Prostate gland (tissue), 2 donors: Measurements from ENCODE around the gene MTCL3.

ENCODE experiments used
- CTCF ChIP-seq, 4 experiments: fragments of 200-600 bp in 2 of 4; fragments of 450-650 bp in 2 of 4; sonication (generic) in 2 of 4; IDR thresholded peaks; 1 replicate in 3 of 4; 2 replicates in 1 of 4; pipeline ENCODE4 v1.5.1; 2016 to 2019; ENCODE audit warnings: antibody characterized with exemption in 4 of 4, mild to moderate bottlenecking in 2 of 4, moderate library complexity in 2 of 4
- POLR2A ChIP-seq: fragments of 450-650 bp; IDR thresholded peaks from one replicate; pipeline ENCODE4 v1.6.1; 2016; ENCODE audit warnings: antibody characterized with exemption, mild to moderate bottlenecking
- POLR2AphosphoS5 ChIP-seq: sonication (generic); formaldehyde crosslinking; IDR thresholded peaks from one replicate; pipeline ENCODE4 v1.6.1; 2017; ENCODE audit warnings: antibody characterized with exemption

- TF ChIP-seq CTCF (IDR thresholded peaks at IDR 0.05): no peak
- no peak for TF ChIP-seq POLR2A
- no peak for TF ChIP-seq POLR2AphosphoS5
Observed at GRCh38 chr6:127515234-127515793, 3.8 kb downstream of the MTCL3 start.
